Loucy (cell line): ENCODE results near the gene SPPL2C.

Experiments
- H2AFZ ChIP-seq: fragments of 200-600 bp; sonication (generic); 2 replicates; pipeline ENCODE4 v1.6.0; 2016; ENCODE audit warnings: antibody characterized with exemption, mild to moderate bottlenecking, low read length, moderate library complexity
- H3F3A ChIP-seq: fragments of 200-600 bp; 2 replicates; pipeline ENCODE4 v1.6.0; 2016; ENCODE audit warnings: antibody characterized with exemption, low read depth, mild to moderate bottlenecking
- H3K27me3 ChIP-seq: fragments of 200-600 bp; sonication (generic); 2 replicates; pipeline ENCODE4 v1.6.1; 2014; ENCODE audit warnings: low read length, mild to moderate bottlenecking; ENCODE audit not compliant: insufficient read depth, poor library complexity, severe bottlenecking
- H3K36me3 ChIP-seq: fragments of 200-600 bp; sonication (generic); 2 replicates; pipeline ENCODE4 v1.6.1; 2016; ENCODE audit warnings: low read length; ENCODE audit not compliant: insufficient read depth
- H3K4me1 ChIP-seq: fragments of 200-600 bp; sonication (generic); 2 replicates; pipeline ENCODE4 v1.5.1; 2014; ENCODE audit warnings: low read length, mild to moderate bottlenecking; ENCODE audit not compliant: insufficient read depth, poor library complexity, severe bottlenecking
- H3K4me2 ChIP-seq: fragments of 200-600 bp; sonication (generic); 2 replicates; pipeline ENCODE4 v1.6.0; 2014; ENCODE audit warnings: antibody characterized with exemption, low read length, low read depth, mild to moderate bottlenecking; ENCODE audit not compliant: poor library complexity, severe bottlenecking
- H3K4me3 ChIP-seq: fragments of 200-600 bp; sonication (generic); 2 replicates; pipeline ENCODE4 v1.5.1; 2014; ENCODE audit warnings: low read length, mild to moderate bottlenecking, mixed read lengths; ENCODE audit not compliant: poor library complexity, severe bottlenecking
- H3K79me2 ChIP-seq: fragments of 200-600 bp; sonication (generic); 2 replicates; pipeline ENCODE4 v1.6.1; 2014; ENCODE audit warnings: low read length; ENCODE audit not compliant: insufficient read depth
- H3K9ac ChIP-seq: fragments of 200-600 bp; sonication (generic); 2 replicates; pipeline ENCODE4 v1.6.0; 2014; ENCODE audit warnings: mild to moderate bottlenecking, low read depth, low read length, moderate library complexity; ENCODE audit not compliant: poor library complexity, severe bottlenecking
- H3K9me2 ChIP-seq: fragments of 200-600 bp; sonication (generic); replicated peaks from 2 replicates; pipeline ENCODE4 v1.6.1; 2016; ENCODE audit warnings: low read depth, low read length, mixed read lengths
- H3K9me3 ChIP-seq: fragments of 200-600 bp; sonication (generic); 2 replicates; pipeline ENCODE4 v1.6.1; 2014; ENCODE audit warnings: mild to moderate bottlenecking, antibody characterized with exemption, low read length, low read depth; ENCODE audit not compliant: insufficient read depth
- H4K20me1 ChIP-seq: fragments of 200-600 bp; sonication (generic); 2 replicates; pipeline ENCODE4 v1.6.0; 2014; ENCODE audit warnings: antibody characterized with exemption, low read length, mild to moderate bottlenecking; ENCODE audit not compliant: insufficient read depth, poor library complexity, severe bottlenecking
- CTCF ChIP-seq: fragments of 200-600 bp; sonication (generic); conservative IDR thresholded peaks from 2 replicates; pipeline ENCODE4 v1.5.1; 2014; ENCODE audit warnings: mild to moderate bottlenecking, antibody characterized with exemption, low read length
- EZH2phosphoT487 ChIP-seq: fragments of 200-600 bp; IDR thresholded peaks from 2 replicates; pipeline ENCODE4 v1.6.1; 2018; ENCODE audit warnings: antibody characterized with exemption, mild to moderate bottlenecking, moderate library complexity, borderline replicate concordance

SPPL2C gene

GRCh38 chr17:45838751-45839295 lies 5.9 kb upstream of the SPPL2C start:
- Histone ChIP-seq H3K4me1 (no peaks in the 10 kb centered on the region), H3K36me3 (no peaks in the 10 kb centered on the region), H3K9ac (no peak overlapping the region), H3K9me2 (no peaks in the 10 kb centered on the region), H3F3A (no peaks in the 10 kb centered on the region), H3K4me3 (no peak overlapping the region), H3K4me2 (no peak overlapping the region), H2AFZ (no peak overlapping the region), H3K9me3 (no peaks in the 10 kb centered on the region), H4K20me1 (no peaks in the 10 kb centered on the region), H3K79me2 (no peaks in the 10 kb centered on the region), H3K27me3 (no peaks in the 10 kb centered on the region)
- TF ChIP-seq CTCF (no peak), EZH2phosphoT487 (no peak)

GRCh38 chr17:45839442-45839841 lies 5.2 kb upstream of the SPPL2C start:
- Histone ChIP-seq H3K4me1 (no peaks in the 10 kb centered on the region), H3K9me3 (no peaks in the 10 kb centered on the region), H3K27me3 (no peaks in the 10 kb centered on the region), H4K20me1 (no peaks in the 10 kb centered on the region), H3K79me2 (no peaks in the 10 kb centered on the region), H3F3A (no peaks in the 10 kb centered on the region), H3K9me2 (no peaks in the 10 kb centered on the region), H3K4me3 (no peak overlapping the region), H3K4me2 (no peak overlapping the region), H3K9ac (no peak overlapping the region), H2AFZ (no peak overlapping the region), H3K36me3 (no peaks in the 10 kb centered on the region)
- TF ChIP-seq EZH2phosphoT487 (no peak), CTCF (no peak)

- Histone ChIP-seq H3K9me2 (no peaks in the 10 kb centered on the region), H3K4me1 (no peaks in the 10 kb centered on the region), H3K9me3 (no peaks in the 10 kb centered on the region), H3K79me2 (no peaks in the 10 kb centered on the region), H2AFZ (no peak overlapping the region), H3K4me3 (no peak overlapping the region), H3K36me3 (no peaks in the 10 kb centered on the region), H3K9ac (no peak overlapping the region), H3K27me3 (no peaks in the 10 kb centered on the region), H4K20me1 (no peaks in the 10 kb centered on the region), H3F3A (no peaks in the 10 kb centered on the region), H3K4me2 (no peak overlapping the region)
- TF ChIP-seq EZH2phosphoT487 (no peak), CTCF (no peak)
These were observed 3.5 kb upstream of the SPPL2C start for GRCh38 chr17:45841186-45841585.
